ENCODE measurements around the gene CASP9. TPM values are rescaled to one million over a fixed set of nuclear protein-coding genes. Genes with fewer than 3 reads are reported as not detected.
"Not testable (repeated sequence)": the region's sequence is repeated elsewhere in the genome, so short reads cannot be mapped to it uniquely, and the experiment has no call there.

Gene CASP9
- polyA plus RNA-seq, 1 experiment: 10.4 TPM

- POLR2A ChIA-PET: interaction anchor here (0.6 kb wide), 1 partner anchor 631 kb away, joined by 12 read pairs; no protein-coding TSS in a partner anchor
Observed at GRCh38 chr1:15523104-15524020, 653 bp downstream of the CASP9 start.

GRCh38 chr1:15522551-15522950, 1.5 kb downstream of the CASP9 start:
- TF ChIP-seq CTCF (IDR thresholded peaks at IDR 0.05; ENCODE audit: low read depth, low read length): no peak

More at GRCh38 chr1:15523104-15524020, 653 bp downstream of the CASP9 start:
- TF ChIP-seq CTCF (IDR thresholded peaks at IDR 0.05; ENCODE audit: low read depth, low read length): no peak
- H3K27me3 ChIP-seq (ENCODE audit: control insufficient read depth, insufficient read depth, low read length): no peaks in the 10 kb centered on the region
- peaks cover 4% of the 10 kb centered on the region; the same call in 1 of the 2 replicates for H3K9me3 ChIP-seq (ENCODE audit: control insufficient read depth, insufficient read depth, low read length)
- peak overlapping the region; percentile 73 for H3K4me3 ChIP-seq (ENCODE audit: low read depth, low read length)
- no peak for DNase-seq (ENCODE audit: low read depth, low spot score)
- H3K27ac ChIP-seq (ENCODE audit: low read depth, low read length): peak overlapping the region; percentile 68
- CTCF ChIA-PET: no interaction called here

GRCh38 chr1:15521206-15521906, 2.7 kb downstream of the CASP9 start:
- POLR2A ChIA-PET; H3K27ac ChIP-seq (ENCODE audit: low read depth, low read length); H3K9me3 ChIP-seq (ENCODE audit: control insufficient read depth, insufficient read depth, low read length); H3K27me3 ChIP-seq (ENCODE audit: control insufficient read depth, insufficient read depth, low read length); DNase-seq (ENCODE audit: low read depth, low spot score); H3K4me3 ChIP-seq (ENCODE audit: low read depth, low read length): not testable (repeated sequence)
- CTCF ChIA-PET: interaction anchor here (0.7 kb wide), 1 partner anchor 145 kb away, joined by 5 read pairs; no protein-coding TSS in a partner anchor

More at GRCh38 chr1:15522551-15522950, 1.5 kb downstream of the CASP9 start:
- H3K27ac ChIP-seq (ENCODE audit: low read depth, low read length): no peak overlapping the region
- POLR2A ChIA-PET: no interaction called here
- no peaks in the 10 kb centered on the region for H3K27me3 ChIP-seq (ENCODE audit: control insufficient read depth, insufficient read depth, low read length)
- no peak for DNase-seq (ENCODE audit: low read depth, low spot score)
- no peak overlapping the region for H3K4me3 ChIP-seq (ENCODE audit: low read depth, low read length)
- CTCF ChIA-PET: no interaction called here
- peaks cover 4% of the 10 kb centered on the region; the same call in 1 of the 2 replicates for H3K9me3 ChIP-seq (ENCODE audit: control insufficient read depth, insufficient read depth, low read length)

GRCh38 chr1:15519625-15520024, 4.4 kb downstream of the CASP9 start:
- POLR2A ChIA-PET: no interaction called here
- H3K27me3 ChIP-seq (ENCODE audit: control insufficient read depth, insufficient read depth, low read length): no peaks in the 10 kb centered on the region
- no peaks in the 10 kb centered on the region for H3K9me3 ChIP-seq (ENCODE audit: control insufficient read depth, insufficient read depth, low read length)
- no peak for TF ChIP-seq CTCF (IDR thresholded peaks at IDR 0.05; ENCODE audit: low read depth, low read length)
- H3K27ac ChIP-seq (ENCODE audit: low read depth, low read length): no peak overlapping the region
- H3K4me3 ChIP-seq (ENCODE audit: low read depth, low read length): no peak overlapping the region
- DNase-seq (ENCODE audit: low read depth, low spot score): no peak
- CTCF ChIA-PET: no interaction called here

- H3K9me3 ChIP-seq (ENCODE audit: control insufficient read depth, insufficient read depth, low read length): no peaks in the 10 kb centered on the region
- H3K4me3 ChIP-seq (ENCODE audit: low read depth, low read length): no peak overlapping the region
- POLR2A ChIA-PET: no interaction called here
- CTCF ChIA-PET: interaction anchor here (1.1 to 1.5 kb wide), 3 partner anchors 21 to 191 kb away, joined by 3 to 7 read pairs (median 4); no protein-coding TSS in a partner anchor
- no peak for TF ChIP-seq CTCF (IDR thresholded peaks at IDR 0.05; ENCODE audit: low read depth, low read length)
- no peaks in the 10 kb centered on the region for H3K27me3 ChIP-seq (ENCODE audit: control insufficient read depth, insufficient read depth, low read length)
- DNase-seq (ENCODE audit: low read depth, low spot score): no peak
- no peak overlapping the region for H3K27ac ChIP-seq (ENCODE audit: low read depth, low read length)
Observed at GRCh38 chr1:15515022-15515663, 8.9 kb downstream of the CASP9 start.

- H3K9me3 ChIP-seq (ENCODE audit: control insufficient read depth, insufficient read depth, low read length); POLR2A ChIA-PET; H3K27ac ChIP-seq (ENCODE audit: low read depth, low read length); DNase-seq (ENCODE audit: low read depth, low spot score); H3K4me3 ChIP-seq (ENCODE audit: low read depth, low read length); H3K27me3 ChIP-seq (ENCODE audit: control insufficient read depth, insufficient read depth, low read length): not testable (repeated sequence)
- CTCF ChIA-PET: interaction anchor here (0.5 to 1.5 kb wide), 4 partner anchors 21 to 191 kb away, joined by 3 to 7 read pairs (median 4); no protein-coding TSS in a partner anchor
Observed at GRCh38 chr1:15514557-15514956, 9.5 kb downstream of the CASP9 start.
